ENCODE measurements around the gene EIF3B.

- no peak for TF ChIP-seq CTCF (conservative IDR thresholded peaks at IDR 0.05; ENCODE audit: low read length)
- no peak for TF ChIP-seq EZH2phosphoT487 (IDR thresholded peaks at IDR 0.05; ENCODE audit: borderline replicate concordance, low read depth, low read length)
These were observed 67.3 kb downstream of the EIF3B start for GRCh38 chr7:2421943-2422310.

Data from OCI-LY7 (cell line).